ENCODE results near the gene CATSPER3. TPM values are rescaled to one million over a fixed set of nuclear protein-coding genes. Genes with fewer than 3 reads are reported as not detected.

CATSPER3 gene
- polyA plus RNA-seq, 3 donors: 0.15 to 0.60 (median 0.52) TPM

DNA sequence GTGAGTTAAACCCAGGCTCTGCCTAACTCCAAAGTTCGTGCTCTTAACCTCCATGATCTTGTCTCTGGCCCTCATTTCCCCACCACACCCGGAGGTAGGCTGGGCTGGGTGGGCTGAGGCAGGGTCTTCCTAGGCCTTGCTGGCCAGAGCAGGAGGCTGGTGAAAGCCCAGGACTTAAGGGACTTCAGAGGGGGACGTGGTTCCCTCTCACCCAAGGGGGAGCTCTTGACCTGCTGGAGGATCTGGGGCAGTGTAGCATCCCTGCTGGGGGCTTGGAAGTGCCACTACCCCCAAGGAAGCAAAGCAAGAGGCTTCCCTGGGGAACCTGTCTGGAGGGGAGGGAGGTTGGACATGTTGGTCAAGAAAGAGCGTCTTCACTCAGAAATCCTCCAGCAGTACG, 51.6 kb downstream of the CATSPER3 start:
- Histone ChIP-seq H3K27ac (ENCODE audit: low read depth in 1 of 2, low read length in 2 of 2) (no peak overlapping the region), H3K36me3 (replicated peaks in 1 of 2; ENCODE audit: control insufficient read depth in 1 of 2, insufficient read depth in 2 of 2, low read length in 2 of 2) (no peaks in the 10 kb centered on the region), H4K20me1 (ENCODE audit: insufficient read depth, low read length) (no peaks in the 10 kb centered on the region), H3K9me3 (replicated peaks in 1 of 2; ENCODE audit: control insufficient read depth in 1 of 2, insufficient read depth in 1 of 2, low read length in 2 of 2) (no peaks in the 10 kb centered on the region), H3K9ac (ENCODE audit: insufficient read depth, low read length, poor library complexity, severe bottlenecking) (no peak overlapping the region), H3K4me2 (replicated peaks; ENCODE audit: extremely low read depth, low read length, poor library complexity, severe bottlenecking) (no peak overlapping the region), H3K79me2 (ENCODE audit: insufficient read depth, low read length) (no peaks in the 10 kb centered on the region), H3K4me3 (replicated peaks in 1 of 3; ENCODE audit: low read depth in 2 of 3, low read length in 3 of 3) (no peak overlapping the region), H3K4me1 (ENCODE audit: control insufficient read depth in 1 of 2, insufficient read depth in 2 of 2, low read length in 2 of 2) (no peaks in the 10 kb centered on the region), H2AFZ (ENCODE audit: insufficient read depth, low read depth, low read length, poor library complexity, severe bottlenecking) (no peak overlapping the region), H3K27me3 (ENCODE audit: control insufficient read depth in 2 of 2, insufficient read depth in 2 of 2, low read length in 2 of 2) (peaks cover 0 to 8% of the 10 kb centered on the region in 2 donors)
- Mint-ChIP-seq H3K4me1 (no peaks in the 10 kb centered on the region), H3K36me3 (no peaks in the 10 kb centered on the region), H3K27ac (peak overlapping the region in 1 of 7 donors; percentile 65), H3K4me3 (no peak overlapping the region), H3K27me3 (ENCODE audit: low read depth in 3 of 3) (peaks cover 21 to 32% (median 23%) of the 10 kb centered on the region in 3 donors), H3K9me3 (no peaks in the 10 kb centered on the region)
- intact Hi-C loops (cut with micrococcal nuclease): no loop called here
- no peak for DNase-seq
- WGBS (ENCODE audit: insufficient coverage): 100% methylated on average over 2 of the region's 5 CpGs
- TF ChIP-seq, protein P1, sequence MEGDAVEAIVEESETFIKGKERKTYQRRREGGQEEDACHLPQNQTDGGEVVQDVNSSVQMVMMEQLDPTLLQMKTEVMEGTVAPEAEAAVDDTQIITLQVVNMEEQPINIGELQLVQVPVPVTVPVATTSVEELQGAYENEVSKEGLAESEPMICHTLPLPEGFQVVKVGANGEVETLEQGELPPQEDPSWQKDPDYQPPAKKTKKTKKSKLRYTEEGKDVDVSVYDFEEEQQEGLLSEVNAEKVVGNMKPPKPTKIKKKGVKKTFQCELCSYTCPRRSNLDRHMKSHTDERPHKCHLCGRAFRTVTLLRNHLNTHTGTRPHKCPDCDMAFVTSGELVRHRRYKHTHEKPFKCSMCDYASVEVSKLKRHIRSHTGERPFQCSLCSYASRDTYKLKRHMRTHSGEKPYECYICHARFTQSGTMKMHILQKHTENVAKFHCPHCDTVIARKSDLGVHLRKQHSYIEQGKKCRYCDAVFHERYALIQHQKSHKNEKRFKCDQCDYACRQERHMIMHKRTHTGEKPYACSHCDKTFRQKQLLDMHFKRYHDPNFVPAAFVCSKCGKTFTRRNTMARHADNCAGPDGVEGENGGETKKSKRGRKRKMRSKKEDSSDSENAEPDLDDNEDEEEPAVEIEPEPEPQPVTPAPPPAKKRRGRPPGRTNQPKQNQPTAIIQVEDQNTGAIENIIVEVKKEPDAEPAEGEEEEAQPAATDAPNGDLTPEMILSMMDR (IDR thresholded peaks at IDR 0.05): no peak

DNA sequence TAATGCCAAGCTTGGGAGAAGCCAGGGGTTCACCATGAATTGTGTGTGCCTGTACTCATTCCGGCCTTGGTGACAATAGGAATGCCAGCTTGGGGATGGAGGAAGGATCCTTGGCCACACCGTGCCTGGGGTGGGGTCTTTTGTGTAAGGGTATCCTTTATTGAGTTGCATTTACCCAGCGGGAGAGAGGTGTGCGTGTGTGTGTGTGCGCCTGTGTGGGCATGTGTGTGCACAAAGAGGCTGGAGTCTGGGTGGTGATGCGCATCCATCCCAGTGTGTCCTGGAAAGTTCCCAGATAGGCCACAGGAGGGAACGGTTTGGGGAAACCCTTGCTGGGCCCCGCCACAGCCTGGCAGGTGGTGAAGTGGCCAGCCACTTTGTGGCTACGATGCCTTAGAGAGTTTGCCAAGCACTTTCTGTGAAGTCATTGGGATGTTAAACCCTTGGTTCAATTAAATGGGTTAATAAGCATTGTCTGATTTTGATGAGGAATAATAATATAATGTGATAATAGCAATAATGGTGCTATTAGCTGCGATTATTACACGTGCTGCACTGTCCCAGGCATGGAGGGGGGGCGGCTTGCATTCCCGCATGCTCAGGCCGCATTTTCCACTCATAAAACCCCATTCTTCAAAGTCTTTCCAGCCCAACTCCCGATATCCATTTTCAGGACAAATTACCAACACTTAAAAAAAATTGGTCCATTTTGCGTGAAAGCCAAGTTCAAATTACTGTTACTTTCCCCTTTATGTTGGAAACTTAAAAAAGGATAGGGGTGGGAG, 52.6 kb downstream of the CATSPER3 start:
- H3K27me3 Mint-ChIP-seq (ENCODE audit: low read depth in 3 of 3): peaks cover 26 to 39% (median 29%) of the 10 kb centered on the region in 3 donors
- Histone ChIP-seq H3K4me2 (replicated peaks; ENCODE audit: extremely low read depth, low read length, poor library complexity, severe bottlenecking) (no peak overlapping the region), H3K9ac (ENCODE audit: insufficient read depth, low read length, poor library complexity, severe bottlenecking) (no peak overlapping the region), H3K9me3 (replicated peaks in 1 of 2; ENCODE audit: control insufficient read depth in 1 of 2, insufficient read depth in 1 of 2, low read length in 2 of 2) (no peaks in the 10 kb centered on the region), H3K4me1 (ENCODE audit: control insufficient read depth in 1 of 2, insufficient read depth in 2 of 2, low read length in 2 of 2) (no peaks in the 10 kb centered on the region), H3K36me3 (replicated peaks in 1 of 2; ENCODE audit: control insufficient read depth in 1 of 2, insufficient read depth in 2 of 2, low read length in 2 of 2) (no peaks in the 10 kb centered on the region), H3K27me3 (ENCODE audit: control insufficient read depth in 2 of 2, insufficient read depth in 2 of 2, low read length in 2 of 2) (peaks cover under 1 to 16% of the 10 kb centered on the region in 2 donors), H4K20me1 (ENCODE audit: insufficient read depth, low read length) (no peaks in the 10 kb centered on the region), H3K79me2 (ENCODE audit: insufficient read depth, low read length) (no peaks in the 10 kb centered on the region), H2AFZ (ENCODE audit: insufficient read depth, low read depth, low read length, poor library complexity, severe bottlenecking) (no peak overlapping the region), H3K27ac (ENCODE audit: low read depth in 1 of 2, low read length in 2 of 2) (no peak overlapping the region), H3K4me3 (replicated peaks in 1 of 3; ENCODE audit: low read depth in 2 of 3, low read length in 3 of 3) (no peak overlapping the region)
- TF ChIP-seq, protein P1 (IDR thresholded peaks at IDR 0.05): no peak
- H3K36me3 Mint-ChIP-seq: no peaks in the 10 kb centered on the region
- intact Hi-C loops (cut with micrococcal nuclease): no loop called here
- H3K27ac Mint-ChIP-seq: no peak overlapping the region
- WGBS (ENCODE audit: insufficient coverage): 89% methylated on average over 11 of the region's 16 CpGs
- no peaks in the 10 kb centered on the region for H3K4me1 Mint-ChIP-seq
- no peak overlapping the region for H3K4me3 Mint-ChIP-seq
- DNase-seq: no peak
- no peaks in the 10 kb centered on the region for H3K9me3 Mint-ChIP-seq

Data from CD14-positive monocyte (primary cell).